BJ (cell line): ENCODE data around the gene SLC25A48. TPM values are rescaled to one million over a fixed set of nuclear protein-coding genes. Genes with fewer than 3 reads are reported as not detected.
A peak's percentile ranks its signal among the peaks of the same experiment; 100 is the strongest.

Source experiments
- CTCF ChIA-PET: fragments of 350-600 bp; formaldehyde crosslinking; extraction: SDS; loops from one replicate; lab custom pipeline; 2021; ENCODE audit warnings: antibody characterized with exemption, inconsistent platforms; lab: Yijun Ruan, JAX
- POLR2A ChIA-PET: fragments of 300-600 bp; sonication (Branson Sonifier 250); formaldehyde crosslinking; extraction: SDS; loops from one replicate; lab custom pipeline; 2021; ENCODE audit warnings: antibody characterized with exemption; lab: Charles Lee
- DNase-seq: peaks from one replicate; pipeline ENCODE4 v3.0.0-alpha.2; 2011; ENCODE audit warnings: low read depth
- H3K27me3 ChIP-seq: 2 replicates; pipeline ENCODE4 v1.6.0; 2011; ENCODE audit warnings: low read length; ENCODE audit not compliant: control insufficient read depth, insufficient read depth
- H3K36me3 ChIP-seq: 2 replicates; pipeline ENCODE4 v1.5.1; 2011; ENCODE audit warnings: low read length; ENCODE audit not compliant: control insufficient read depth, insufficient read depth
- H3K4me3 ChIP-seq: 2 replicates; pipeline ENCODE4 v1.5.1; 2011; ENCODE audit warnings: low read depth, mild to moderate bottlenecking, control low read depth, low read length
- polyA plus RNA-seq: library from polyadenylated mRNA; depleted of rRNA; stranded (reverse); fragments of >200 nt; gene quantifications from 2 replicates; pipeline ENCODE4 v1.2.3, GENCODE V29; 2011
- TF ChIP-seq, protein P1 (sequence below): IDR thresholded peaks from 2 replicates; pipeline ENCODE4 v1.5.1; 2011; ENCODE audit warnings: low read depth, mild to moderate bottlenecking, control low read depth, inconsistent platforms, low read length, moderate library complexity; ENCODE audit not compliant: insufficient read depth

The SLC25A48 gene
- polyA plus RNA-seq, 1 experiment, result not detected

DNA sequence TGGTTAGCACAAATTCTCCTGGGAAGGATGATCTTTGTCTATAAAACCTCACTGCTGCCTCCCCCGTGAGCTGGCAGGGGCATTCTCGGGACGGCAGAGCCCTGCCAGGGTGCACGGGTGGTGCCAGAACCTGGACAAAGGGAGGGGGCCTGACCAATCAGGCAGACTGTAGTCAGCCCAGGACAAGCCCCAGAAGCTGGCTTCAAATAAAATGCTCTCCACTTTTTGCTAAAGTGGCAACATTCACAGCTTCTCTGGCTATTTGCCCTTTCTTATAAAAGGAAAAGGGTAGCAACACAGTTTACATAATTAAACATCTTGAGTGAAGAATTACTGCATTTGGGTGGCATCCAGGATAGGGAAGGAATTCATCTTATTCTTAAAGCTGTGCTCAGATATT lies 46.8 kb downstream of the SLC25A48 start:
- no peak for DNase-seq
- ChIA-PET CTCF (interaction anchor here (1.6 to 3.8 kb wide), 2 partner anchors 12 to 330 kb away, joined by 4 to 25 read pairs; no protein-coding TSS in a partner anchor), POLR2A (no interaction called here)
- Histone ChIP-seq H3K27me3 (peaks cover 3% of the 10 kb centered on the region; the same call in 1 of the 2 replicates), H3K36me3 (no peaks in the 10 kb centered on the region), H3K4me3 (no peak overlapping the region)
- TF ChIP-seq, protein P1, sequence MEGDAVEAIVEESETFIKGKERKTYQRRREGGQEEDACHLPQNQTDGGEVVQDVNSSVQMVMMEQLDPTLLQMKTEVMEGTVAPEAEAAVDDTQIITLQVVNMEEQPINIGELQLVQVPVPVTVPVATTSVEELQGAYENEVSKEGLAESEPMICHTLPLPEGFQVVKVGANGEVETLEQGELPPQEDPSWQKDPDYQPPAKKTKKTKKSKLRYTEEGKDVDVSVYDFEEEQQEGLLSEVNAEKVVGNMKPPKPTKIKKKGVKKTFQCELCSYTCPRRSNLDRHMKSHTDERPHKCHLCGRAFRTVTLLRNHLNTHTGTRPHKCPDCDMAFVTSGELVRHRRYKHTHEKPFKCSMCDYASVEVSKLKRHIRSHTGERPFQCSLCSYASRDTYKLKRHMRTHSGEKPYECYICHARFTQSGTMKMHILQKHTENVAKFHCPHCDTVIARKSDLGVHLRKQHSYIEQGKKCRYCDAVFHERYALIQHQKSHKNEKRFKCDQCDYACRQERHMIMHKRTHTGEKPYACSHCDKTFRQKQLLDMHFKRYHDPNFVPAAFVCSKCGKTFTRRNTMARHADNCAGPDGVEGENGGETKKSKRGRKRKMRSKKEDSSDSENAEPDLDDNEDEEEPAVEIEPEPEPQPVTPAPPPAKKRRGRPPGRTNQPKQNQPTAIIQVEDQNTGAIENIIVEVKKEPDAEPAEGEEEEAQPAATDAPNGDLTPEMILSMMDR, result no peak

DNA sequence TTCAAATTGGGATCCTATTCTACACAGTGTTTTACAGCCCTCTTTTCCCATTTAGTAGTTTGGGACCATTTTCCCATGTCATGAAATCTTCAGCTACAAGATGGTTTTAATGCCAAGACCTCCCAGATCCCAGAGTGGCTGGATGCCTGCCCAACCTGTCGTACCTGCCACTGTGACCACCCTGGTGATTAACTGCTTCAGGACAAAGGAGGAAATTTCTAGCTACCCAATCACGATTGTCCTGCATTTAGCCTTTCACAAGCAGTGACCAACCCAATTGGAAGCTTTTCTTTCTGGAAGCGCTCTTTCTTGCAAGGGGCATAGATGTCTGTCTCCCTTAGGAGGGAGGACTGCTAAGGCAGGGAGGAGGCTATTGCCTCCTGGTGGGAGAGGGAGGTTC lies 47.4 kb downstream of the SLC25A48 start:
- peaks cover 3% of the 10 kb centered on the region; the same call in 1 of the 2 replicates for H3K27me3 ChIP-seq
- no peak overlapping the region for H3K4me3 ChIP-seq
- ChIA-PET CTCF (interaction anchor here (0.6 to 3.8 kb wide), 7 partner anchors 10 to 330 kb away, joined by 3 to 25 read pairs (median 4); no protein-coding TSS in a partner anchor), POLR2A (no interaction called here)
- no peaks in the 10 kb centered on the region for H3K36me3 ChIP-seq
- TF ChIP-seq, protein P1, result no peak
- DNase-seq, result no peak

DNA sequence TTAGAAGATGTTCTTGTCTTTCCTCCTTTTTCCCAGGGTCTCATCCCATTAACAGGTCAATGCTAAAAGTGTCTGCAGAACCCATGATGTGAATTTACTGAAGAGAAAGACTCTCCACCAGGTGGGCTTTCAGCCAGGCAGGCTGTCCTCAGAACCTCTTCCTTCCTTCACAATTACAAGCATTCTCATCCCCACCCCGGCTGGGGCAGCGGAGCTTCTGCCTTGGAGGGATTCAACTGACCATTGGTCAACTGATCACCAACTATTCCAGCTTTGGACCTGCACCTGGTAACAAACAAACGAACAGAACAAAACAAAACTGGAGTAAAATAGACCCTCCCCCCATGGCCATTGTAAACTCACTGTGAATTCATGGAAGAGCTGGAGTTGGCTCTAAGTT lies 48.6 kb downstream of the SLC25A48 start:
- no peak for DNase-seq
- POLR2A ChIA-PET, result interaction anchor here (0.5 to 0.7 kb wide), 2 partner anchors 111 to 149 kb away, joined by 4 read pairs; no protein-coding TSS in a partner anchor
- no peaks in the 10 kb centered on the region for H3K36me3 ChIP-seq
- H3K27me3 ChIP-seq, result no peaks in the 10 kb centered on the region
- CTCF ChIA-PET, result interaction anchor here (0.6 to 3.8 kb wide), 4 partner anchors 11 to 329 kb away, joined by 3 to 25 read pairs (median 4); no protein-coding TSS in a partner anchor
- no peak overlapping the region for H3K4me3 ChIP-seq
- TF ChIP-seq, protein P1, result no peak

DNA sequence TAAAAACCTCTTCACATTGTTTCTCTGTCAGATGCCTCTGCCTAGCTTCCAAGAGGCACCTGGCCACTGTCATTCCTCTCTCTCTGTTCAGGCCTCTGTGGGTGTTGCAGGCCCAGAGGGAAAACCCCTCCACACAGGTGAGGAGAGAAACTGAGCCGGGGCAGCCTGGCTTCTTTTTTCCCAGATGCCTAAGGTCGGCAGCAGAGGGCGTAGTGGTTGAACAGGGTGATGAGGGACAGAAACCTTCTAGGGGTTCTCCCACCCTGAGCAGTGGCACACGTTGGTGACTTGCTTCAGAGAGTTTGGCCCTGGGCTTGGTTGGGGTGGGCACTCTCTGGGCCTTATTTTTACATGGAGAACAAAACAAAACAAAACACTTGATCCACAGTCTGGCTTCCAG lies 49.0 kb downstream of the SLC25A48 start:
- no peak for DNase-seq
- Histone ChIP-seq H3K36me3 (no peaks in the 10 kb centered on the region), H3K4me3 (no peak overlapping the region), H3K27me3 (no peaks in the 10 kb centered on the region)
- ChIA-PET CTCF (interaction anchor here (0.6 to 3.8 kb wide), 3 partner anchors 11 to 328 kb away, joined by 3 to 25 read pairs (median 4); no protein-coding TSS in a partner anchor), POLR2A (interaction anchor here (0.5 to 0.7 kb wide), 2 partner anchors 110 to 149 kb away, joined by 4 read pairs; no protein-coding TSS in a partner anchor)
- TF ChIP-seq, protein P1, result peak; percentile 25; the same call in 1 of the 2 replicates

DNA sequence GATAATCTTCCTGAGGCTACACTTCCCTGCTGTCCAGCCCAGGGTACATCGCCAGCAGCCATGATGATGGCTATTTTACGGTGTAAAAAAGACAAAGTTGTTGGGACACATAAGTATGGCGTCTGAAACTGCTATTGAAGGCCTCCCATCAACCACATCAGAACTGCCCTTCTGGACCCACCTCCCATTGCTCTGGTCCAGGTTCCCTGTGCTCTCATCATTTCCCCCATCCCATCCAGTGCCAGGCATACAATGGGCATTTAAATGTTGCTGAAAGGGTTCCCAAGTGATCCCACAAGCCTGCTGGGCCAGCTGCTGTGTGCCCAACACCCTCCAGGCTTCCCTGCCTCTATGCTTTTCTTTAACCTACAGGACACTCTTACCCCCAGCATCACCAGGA lies 50.6 kb downstream of the SLC25A48 start:
- no peak for DNase-seq
- H3K27me3 ChIP-seq, result 0 out of 2 replicates have a peak, but pooled peaks cover 2% of the 10 kb centered on the region
- H3K4me3 ChIP-seq, result no peak overlapping the region
- POLR2A ChIA-PET, result no interaction called here
- CTCF ChIA-PET, result no interaction called here
- TF ChIP-seq, protein P1, result no peak
- H3K36me3 ChIP-seq, result no peaks in the 10 kb centered on the region
